Left ventricle myocardium superior (tissue), 1 donor: ENCODE data around the gene GSTA2. TPM values are rescaled to one million over a fixed set of nuclear protein-coding genes. Genes with fewer than 3 reads are reported as not detected.
"Not testable (repeated sequence)": the region's sequence is repeated elsewhere in the genome, so short reads cannot be mapped to it uniquely, and the experiment has no call there.

Source experiments
- ATAC-seq: fragments of 200-7000 bp; cut with Tn5 transposase; one replicate; pipeline ENCODE4 v1.9.1; 2020; ENCODE audit warnings: mild to moderate bottlenecking, moderate library complexity
- DNase-seq: peaks from one replicate; pipeline ENCODE4 v3.0.0-alpha.2; 2020
- intact Hi-C: fragments of 100-400 bp; cut with micrococcal nuclease; formaldehyde crosslinking; loops from one replicate; pipeline ENCODE4 v1.11.0; 2022
- total RNA-seq: library from RNA; stranded (reverse); fragmentation: NEBNext Ultra II Directional; extraction: Animal tissue kit (Norgen Biotek cat#: 25700); gene quantifications from one replicate; pipeline ENCODE4 v1.2.1, GENCODE V29; 2021
- donor health status: DM: no; HTN: yes; CAD: no; lungs with severe emphysema.

Gene GSTA2
- total RNA-seq, 1 donor from 2014 or later: not detected

- intact Hi-C loops, ATAC-seq, DNase-seq: not testable (repeated sequence)
Observed at GRCh38 chr6:52761673-52762491, 1.4 kb downstream of the GSTA2 start.

- ATAC-seq (no peak), DNase-seq (no peak)
- intact Hi-C loops: no loop called here
Observed at GRCh38 chr6:52760105-52760765, 3.0 kb downstream of the GSTA2 start.

GRCh38 chr6:52759085-52759484 is 4.2 kb downstream of the GSTA2 start:
- DNase-seq: no peak
- no peak for ATAC-seq
- intact Hi-C loops: no loop called here

DNA sequence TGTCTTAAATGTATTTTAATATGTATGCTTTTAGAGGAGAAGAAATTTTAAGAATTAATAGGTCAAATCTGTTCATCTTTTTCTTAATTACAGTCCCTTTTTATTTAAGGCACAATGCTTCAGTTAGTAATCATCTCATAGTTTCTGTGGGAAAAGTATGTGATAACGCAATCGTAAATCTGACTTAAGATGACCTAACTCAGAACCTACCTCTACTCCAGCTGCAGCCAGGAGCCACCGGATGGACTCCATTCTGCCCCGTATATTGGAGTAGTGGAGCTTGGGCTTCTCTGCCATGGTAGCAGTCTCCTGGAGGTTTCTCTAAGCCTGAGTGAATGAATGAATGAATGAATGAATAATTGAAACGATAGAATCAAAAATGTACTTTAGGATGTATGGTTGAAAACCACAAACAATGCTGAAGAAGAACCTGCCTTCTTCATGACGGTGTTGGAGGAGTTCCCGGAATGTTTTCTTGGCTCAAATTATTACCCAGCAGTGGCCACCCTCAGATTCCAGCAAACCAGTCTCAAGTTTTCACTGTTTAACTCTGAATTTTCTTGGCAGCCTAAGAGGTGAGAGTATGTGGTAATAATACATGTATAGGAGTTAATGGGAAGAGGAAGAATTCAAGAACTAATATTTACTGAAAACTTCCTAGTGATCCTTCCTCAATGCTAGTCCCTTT is 5.5 kb downstream of the GSTA2 start:
- ATAC-seq, intact Hi-C loops: not testable (repeated sequence)

DNA sequence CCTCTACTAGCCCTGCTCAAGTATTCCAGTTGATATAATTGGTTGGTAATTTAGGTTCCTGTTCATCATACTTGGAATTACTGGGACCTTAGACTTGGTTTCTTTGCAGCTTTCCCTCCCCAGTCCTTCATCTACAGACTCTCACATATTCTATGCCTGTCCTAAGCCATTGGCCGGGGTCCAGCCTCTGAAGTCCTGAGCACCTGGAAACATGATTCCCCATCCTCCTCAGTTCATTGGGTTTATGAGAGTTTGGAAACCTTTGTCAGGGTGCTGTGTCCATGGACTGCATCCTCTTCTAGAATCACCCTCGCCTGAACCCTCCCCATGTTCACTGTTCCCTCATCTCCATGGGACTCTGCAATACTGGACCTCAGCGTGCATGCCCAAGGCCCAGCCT is 8.8 kb downstream of the GSTA2 start:
- ATAC-seq (no peak), DNase-seq (no peak)
- intact Hi-C loops: no loop called here

More for the DNA sequence above, 5.5 kb downstream of the GSTA2 start:
- DNase-seq: not testable (repeated sequence)

DNA sequence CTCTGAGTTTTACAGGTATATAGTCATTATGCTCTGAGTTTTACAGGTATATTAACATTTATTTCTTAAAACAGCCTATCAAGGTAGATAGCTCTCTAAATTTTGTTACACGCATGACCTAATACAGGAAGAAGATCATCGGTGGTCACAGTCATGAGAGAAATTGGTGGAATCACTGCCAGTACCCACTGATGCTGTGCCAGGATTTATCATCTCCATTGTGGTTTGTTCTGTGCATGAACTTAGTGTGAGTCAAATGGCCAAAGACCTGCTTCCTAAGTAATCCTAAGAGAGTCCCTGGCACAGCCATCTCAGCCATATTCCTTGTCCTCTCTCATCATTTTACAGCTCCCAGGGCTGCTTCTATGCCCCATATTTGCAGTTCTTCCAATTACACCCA is 10.1 kb downstream of the GSTA2 start:
- ATAC-seq, intact Hi-C loops, DNase-seq: not testable (repeated sequence)

- no peak for DNase-seq
- no peak for ATAC-seq
- intact Hi-C loops: no loop called here
Observed at GRCh38 chr6:52752310-52752709, 11.0 kb downstream of the GSTA2 start.

DNA sequence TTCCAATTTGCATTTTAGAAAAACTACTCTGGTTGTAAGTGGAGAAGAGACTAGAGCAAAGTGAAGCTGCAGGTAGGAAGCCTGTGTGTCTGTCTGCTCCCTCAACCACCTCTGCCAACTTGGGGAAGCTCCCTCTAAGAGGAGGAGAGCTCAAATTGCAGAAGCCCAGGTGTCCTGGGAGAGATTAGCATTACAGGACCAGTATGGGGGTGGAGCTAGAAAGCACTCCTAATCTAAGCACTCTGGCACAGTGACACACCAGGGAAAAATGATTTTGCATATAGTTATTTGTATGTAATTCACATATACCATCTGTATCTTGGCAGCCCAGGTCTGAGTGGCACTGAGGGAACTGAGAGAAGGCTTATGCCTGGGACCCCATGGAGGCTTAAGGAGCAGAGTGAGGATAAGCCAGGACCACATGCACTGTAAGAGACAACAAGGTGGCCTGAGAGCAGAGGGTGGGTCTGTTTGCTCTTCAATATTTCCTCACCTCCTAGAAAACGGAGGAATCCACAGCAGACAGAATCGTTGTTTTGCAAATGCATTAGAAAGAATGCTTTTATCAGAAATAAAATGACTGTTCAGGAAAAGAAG is 13.6 kb downstream of the GSTA2 start:
- ATAC-seq (no peak), DNase-seq (no peak)
- intact Hi-C loops: no loop called here

- ATAC-seq, intact Hi-C loops, DNase-seq: not testable (repeated sequence)
Observed at GRCh38 chr6:52747301-52747700, 16.0 kb downstream of the GSTA2 start.

- intact Hi-C loops: no loop called here
- DNase-seq (no peak), ATAC-seq (no peak)
Observed at GRCh38 chr6:52746213-52746612, 17.1 kb downstream of the GSTA2 start.

GRCh38 chr6:52745764-52746201 is 17.5 kb downstream of the GSTA2 start:
- intact Hi-C loops: no loop called here
- ATAC-seq (no peak), DNase-seq (no peak)

GRCh38 chr6:52741872-52742271 is 21.4 kb downstream of the GSTA2 start:
- intact Hi-C loops: no loop called here
- ATAC-seq: no peak
- DNase-seq: no peak

DNA sequence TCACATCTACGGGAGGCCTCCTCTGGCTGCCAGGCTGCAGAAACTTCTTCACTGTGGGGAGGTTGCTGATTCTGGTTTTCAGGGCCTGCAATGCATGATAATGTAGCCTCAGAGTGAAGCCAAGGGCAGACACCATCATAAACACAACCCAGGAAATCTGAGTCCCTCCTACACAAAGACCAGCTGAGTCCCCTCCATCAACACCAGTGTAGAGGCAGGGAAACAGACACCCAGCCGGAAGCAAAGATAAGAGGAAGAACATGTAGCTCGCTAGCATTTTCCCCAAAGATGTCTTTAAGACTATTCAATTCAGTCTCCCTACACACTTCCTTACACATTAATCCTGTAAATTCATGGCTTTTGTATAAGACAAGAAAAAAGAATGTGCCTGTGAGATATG is 23.6 kb downstream of the GSTA2 start:
- intact Hi-C loops: no loop called here
- ATAC-seq (no peak), DNase-seq (no peak)

DNA sequence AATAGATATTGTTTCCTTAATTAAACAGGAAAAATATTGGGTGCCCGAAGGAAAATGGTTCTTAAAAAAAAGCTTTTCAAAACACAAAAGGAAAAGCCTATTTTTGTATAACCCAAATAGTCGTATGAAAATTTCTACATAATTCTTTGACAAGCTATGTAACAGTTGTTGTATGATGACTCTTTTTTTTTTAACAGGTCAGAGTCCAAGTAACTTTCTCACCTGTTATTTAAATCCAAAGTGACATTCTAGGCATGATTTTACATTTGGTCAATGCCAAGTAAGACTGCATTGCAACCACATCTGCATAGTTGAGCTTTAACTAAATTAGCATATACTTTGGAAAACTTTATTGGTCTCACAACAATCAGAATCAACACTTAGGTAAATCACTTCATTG is 24.1 kb downstream of the GSTA2 start:
- intact Hi-C loops: no loop called here
- ATAC-seq (no peak), DNase-seq (no peak)

DNA sequence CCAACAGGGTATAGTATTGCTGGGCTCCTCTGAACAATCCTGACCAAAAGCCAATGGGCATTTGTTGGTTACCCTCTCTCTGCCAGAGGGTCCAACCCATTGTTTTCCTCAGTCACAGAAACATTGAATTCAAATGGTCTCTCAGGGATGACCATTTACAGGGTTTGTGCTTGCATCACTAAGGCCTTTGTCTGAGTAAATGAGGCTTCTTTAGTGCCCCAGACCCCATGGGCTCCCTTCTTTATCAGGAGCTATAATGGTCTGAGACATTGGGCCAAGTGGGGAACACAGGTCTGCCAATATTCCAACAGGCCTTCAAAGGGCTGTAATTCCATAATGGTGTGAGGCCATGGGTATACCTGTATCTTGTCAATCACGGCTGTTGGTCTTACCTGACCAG is 27.1 kb downstream of the GSTA2 start:
- DNase-seq: no peak
- no peak for ATAC-seq
- intact Hi-C loops: no loop called here

DNA sequence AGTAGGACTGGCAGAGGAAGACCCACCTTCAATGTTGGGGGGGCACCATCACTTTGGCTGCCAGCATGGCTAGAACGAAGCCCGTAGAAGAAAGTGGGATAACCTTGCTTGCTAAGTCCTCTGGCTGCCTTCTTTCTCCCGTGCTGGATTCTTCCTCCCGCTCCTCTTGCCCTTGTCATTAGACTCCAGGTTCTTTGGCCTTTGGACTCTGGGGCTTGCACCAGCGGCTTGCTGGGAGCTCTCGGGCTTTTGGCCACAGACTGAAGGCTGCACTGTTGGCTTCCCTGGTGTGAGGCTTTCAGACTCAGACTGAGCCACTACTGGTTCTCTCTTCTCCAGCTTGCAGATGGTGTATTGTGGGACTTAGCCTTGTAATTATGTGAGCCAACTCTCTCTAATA is 28.2 kb downstream of the GSTA2 start:
- intact Hi-C loops: no loop called here
- ATAC-seq (no peak), DNase-seq (no peak)

GRCh38 chr6:52734072-52734471 is 29.2 kb downstream of the GSTA2 start:
- no peak for DNase-seq
- intact Hi-C loops: no loop called here

DNA sequence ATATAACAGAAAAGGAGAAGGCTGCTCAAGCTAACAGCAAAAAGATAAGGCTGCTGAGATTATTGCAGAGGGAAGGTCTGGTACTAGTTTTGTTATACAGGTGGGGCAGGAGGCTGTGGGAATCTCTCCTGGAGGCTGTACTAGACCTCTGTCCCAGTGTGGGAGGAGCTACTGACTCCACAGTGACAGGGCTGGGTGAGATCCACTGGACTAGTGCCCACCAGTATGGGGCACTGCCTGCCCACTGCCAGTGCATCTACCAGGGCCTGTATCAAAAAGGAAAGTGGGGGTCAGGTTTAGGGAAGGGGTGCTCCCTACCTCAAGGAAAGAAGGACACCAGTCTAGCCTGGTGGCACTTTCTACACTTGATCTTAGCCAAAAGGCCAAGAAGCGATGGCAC is 30.1 kb downstream of the GSTA2 start:
- no peak for DNase-seq
- no peak for ATAC-seq
- intact Hi-C loops: no loop called here

More at GRCh38 chr6:52734072-52734471, 29.2 kb downstream of the GSTA2 start:
- no peak for ATAC-seq

DNA sequence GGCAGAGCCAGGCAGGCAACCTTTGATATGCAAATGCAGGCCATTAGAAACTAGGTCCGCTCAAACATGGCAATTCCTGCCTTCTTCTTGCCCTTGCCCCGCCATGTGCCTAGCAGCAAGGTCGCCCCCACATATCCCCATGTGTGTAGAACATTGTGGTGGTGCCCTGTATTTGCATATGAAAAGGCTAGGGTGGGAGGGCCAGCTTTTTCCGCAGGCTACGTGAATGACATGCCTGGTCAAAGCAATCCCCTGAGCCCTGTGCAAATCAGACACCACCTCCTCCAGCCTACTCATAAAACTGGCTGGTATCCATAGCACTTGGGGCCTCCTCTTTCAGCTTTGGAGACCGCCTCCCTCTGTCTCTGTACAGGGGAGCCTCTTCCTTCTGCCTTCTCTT is 31.6 kb downstream of the GSTA2 start:
- ATAC-seq (no peak), DNase-seq (no peak)
- intact Hi-C loops: no loop called here

GRCh38 chr6:52729576-52729975 is 33.7 kb downstream of the GSTA2 start:
- intact Hi-C loops: no loop called here
- no peak for ATAC-seq
- DNase-seq: no peak
